GM10266 (cell line): Measurements from ENCODE around the gene PTPMT1.
A peak's percentile ranks its signal among the peaks of the same experiment; 100 is the strongest.

Experiments
- DNase-seq: peaks from one replicate; pipeline ENCODE4 v3.0.0; 2012; ENCODE audit errors: extremely low spot score
- CTCF ChIP-seq: IDR thresholded peaks from 2 replicates; pipeline ENCODE4 v1.5.1; 2012; ENCODE audit warnings: mild to moderate bottlenecking, low read depth; ENCODE audit not compliant: control insufficient read depth, insufficient read depth; ENCODE audit errors: missing control alignments

Gene PTPMT1

GRCh38 chr11:47587723-47588326 is 22.4 kb downstream of the PTPMT1 start:
- TF ChIP-seq CTCF: no peak
- DNase-seq: peak; percentile 32

GRCh38 chr11:47589118-47589517 is 23.7 kb downstream of the PTPMT1 start:
- DNase-seq: no peak
- TF ChIP-seq CTCF: no peak

GRCh38 chr11:47589584-47589976 is 24.2 kb downstream of the PTPMT1 start:
- DNase-seq: no peak
- no peak for TF ChIP-seq CTCF

- TF ChIP-seq CTCF: no peak
- DNase-seq: no peak
Observed at GRCh38 chr11:47589977-47590861, 24.8 kb downstream of the PTPMT1 start.

- TF ChIP-seq CTCF: no peak
- DNase-seq: peak; percentile 64
Observed at GRCh38 chr11:47591764-47592163, 26.4 kb downstream of the PTPMT1 start.

DNA sequence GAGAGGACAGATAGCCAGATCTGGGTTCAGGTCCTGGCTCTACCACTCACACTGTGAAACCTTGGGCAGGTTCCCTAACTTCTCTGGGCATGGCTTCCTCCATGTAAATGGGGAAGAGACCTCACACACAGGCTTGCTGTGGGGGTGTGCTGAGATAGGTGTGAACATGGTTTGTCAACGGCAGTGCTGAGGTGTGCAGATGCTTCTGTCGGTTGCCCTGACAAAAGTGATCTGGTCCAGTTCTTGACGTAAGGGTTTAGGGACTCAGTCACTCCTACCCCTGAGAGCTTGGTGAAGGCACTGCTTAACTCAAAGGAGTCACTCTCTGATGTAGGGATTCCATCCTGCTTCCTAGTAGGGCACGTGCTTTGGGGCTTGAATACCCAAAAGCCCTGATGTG is 26.9 kb downstream of the PTPMT1 start:
- DNase-seq: no peak
- TF ChIP-seq CTCF: no peak

- TF ChIP-seq CTCF: no peak
- DNase-seq: no peak
Observed at GRCh38 chr11:47592970-47593369, 27.6 kb downstream of the PTPMT1 start.
